WTC11 (cell line): ENCODE data around the gene KCNIP4.

ENCODE experiments used
- ATF1 ChIP-seq: sonication (generic); formaldehyde crosslinking; IDR thresholded peaks from 2 replicates; pipeline ENCODE4 v1.8.1; 2023; ENCODE audit warnings: mild to moderate bottlenecking, moderate library complexity, missing genetic modification reagents
- RORB ChIP-seq: fragments of 250-450 bp; sonication (Bioruptor Pico); IDR thresholded peaks from 2 replicates; pipeline ENCODE4 v1.9.0; 2021; ENCODE audit warnings: mild to moderate bottlenecking
- SMAD3 ChIP-seq: sonication (generic); formaldehyde crosslinking; IDR thresholded peaks from 2 replicates; pipeline ENCODE4 v1.8.0; 2022; ENCODE audit warnings: missing genetic modification reagents, mild to moderate bottlenecking, borderline replicate concordance
- ZBTB21 ChIP-seq: sonication (generic); formaldehyde crosslinking; IDR thresholded peaks from 2 replicates; pipeline ENCODE4 v1.8.1; 2023; ENCODE audit warnings: mild to moderate bottlenecking, missing genetic modification reagents, borderline replicate concordance
- TF ChIP-seq, protein P1 (sequence below): sonication (generic); formaldehyde crosslinking; IDR thresholded peaks from 2 replicates; pipeline ENCODE4 v1.8.1; 2022; ENCODE audit warnings: low read depth, missing genetic modification reagents, borderline replicate concordance
- TF ChIP-seq, protein P2 (sequence below): fragments of 200-600 bp; IDR thresholded peaks from 2 replicates; pipeline ENCODE4 v1.8.0; 2022; ENCODE audit warnings: antibody characterized with exemption
- TF ChIP-seq, protein P3 (sequence below): sonication (generic); formaldehyde crosslinking; IDR thresholded peaks from 2 replicates; pipeline ENCODE4 v1.8.0; 2022; ENCODE audit warnings: mild to moderate bottlenecking, missing genetic modification reagents
- TF ChIP-seq, protein P4 (sequence below): sonication (generic); formaldehyde crosslinking; IDR thresholded peaks from 2 replicates; pipeline ENCODE4 v1.8.0; 2022; ENCODE audit warnings: mild to moderate bottlenecking, missing genetic modification reagents
- TF ChIP-seq, protein P5 (sequence below): sonication (generic); formaldehyde crosslinking; IDR thresholded peaks from 2 replicates; pipeline ENCODE4 v1.8.1; 2023; ENCODE audit warnings: mild to moderate bottlenecking, moderate library complexity, missing genetic modification reagents

DNA sequence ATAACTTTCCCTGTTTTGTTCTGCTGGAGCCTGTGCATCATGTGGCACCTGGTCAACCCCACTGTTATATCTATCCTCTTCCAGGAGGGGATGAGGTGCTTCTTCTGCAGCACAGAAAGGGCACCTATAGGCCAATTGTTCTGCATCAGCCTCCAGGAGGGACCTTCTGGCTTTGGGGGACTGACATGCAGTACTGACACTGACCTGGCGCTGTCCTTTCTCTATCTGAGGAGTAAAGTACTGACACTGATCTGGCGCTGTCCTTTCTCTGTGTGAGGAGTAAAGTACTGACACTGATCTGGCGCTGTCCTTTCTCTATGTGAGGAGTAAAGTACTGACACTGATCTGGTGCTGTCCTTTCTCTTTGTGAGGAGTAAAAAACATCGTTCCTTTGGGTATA, 749.9 kb downstream of the KCNIP4 start:
- TF ChIP-seq, protein P1, sequence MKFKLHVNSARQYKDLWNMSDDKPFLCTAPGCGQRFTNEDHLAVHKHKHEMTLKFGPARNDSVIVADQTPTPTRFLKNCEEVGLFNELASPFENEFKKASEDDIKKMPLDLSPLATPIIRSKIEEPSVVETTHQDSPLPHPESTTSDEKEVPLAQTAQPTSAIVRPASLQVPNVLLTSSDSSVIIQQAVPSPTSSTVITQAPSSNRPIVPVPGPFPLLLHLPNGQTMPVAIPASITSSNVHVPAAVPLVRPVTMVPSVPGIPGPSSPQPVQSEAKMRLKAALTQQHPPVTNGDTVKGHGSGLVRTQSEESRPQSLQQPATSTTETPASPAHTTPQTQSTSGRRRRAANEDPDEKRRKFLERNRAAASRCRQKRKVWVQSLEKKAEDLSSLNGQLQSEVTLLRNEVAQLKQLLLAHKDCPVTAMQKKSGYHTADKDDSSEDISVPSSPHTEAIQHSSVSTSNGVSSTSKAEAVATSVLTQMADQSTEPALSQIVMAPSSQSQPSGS = no peak
- TF ChIP-seq SMAD3 (CRISPR knock-in tag) (no peak), ATF1 (CRISPR knock-in tag) (no peak), ZBTB21 (CRISPR knock-in tag) (no peak), RORB (CRISPR knock-in tag) (no peak)
- TF ChIP-seq, protein P2, sequence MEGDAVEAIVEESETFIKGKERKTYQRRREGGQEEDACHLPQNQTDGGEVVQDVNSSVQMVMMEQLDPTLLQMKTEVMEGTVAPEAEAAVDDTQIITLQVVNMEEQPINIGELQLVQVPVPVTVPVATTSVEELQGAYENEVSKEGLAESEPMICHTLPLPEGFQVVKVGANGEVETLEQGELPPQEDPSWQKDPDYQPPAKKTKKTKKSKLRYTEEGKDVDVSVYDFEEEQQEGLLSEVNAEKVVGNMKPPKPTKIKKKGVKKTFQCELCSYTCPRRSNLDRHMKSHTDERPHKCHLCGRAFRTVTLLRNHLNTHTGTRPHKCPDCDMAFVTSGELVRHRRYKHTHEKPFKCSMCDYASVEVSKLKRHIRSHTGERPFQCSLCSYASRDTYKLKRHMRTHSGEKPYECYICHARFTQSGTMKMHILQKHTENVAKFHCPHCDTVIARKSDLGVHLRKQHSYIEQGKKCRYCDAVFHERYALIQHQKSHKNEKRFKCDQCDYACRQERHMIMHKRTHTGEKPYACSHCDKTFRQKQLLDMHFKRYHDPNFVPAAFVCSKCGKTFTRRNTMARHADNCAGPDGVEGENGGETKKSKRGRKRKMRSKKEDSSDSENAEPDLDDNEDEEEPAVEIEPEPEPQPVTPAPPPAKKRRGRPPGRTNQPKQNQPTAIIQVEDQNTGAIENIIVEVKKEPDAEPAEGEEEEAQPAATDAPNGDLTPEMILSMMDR = no peak
- TF ChIP-seq, protein P3, sequence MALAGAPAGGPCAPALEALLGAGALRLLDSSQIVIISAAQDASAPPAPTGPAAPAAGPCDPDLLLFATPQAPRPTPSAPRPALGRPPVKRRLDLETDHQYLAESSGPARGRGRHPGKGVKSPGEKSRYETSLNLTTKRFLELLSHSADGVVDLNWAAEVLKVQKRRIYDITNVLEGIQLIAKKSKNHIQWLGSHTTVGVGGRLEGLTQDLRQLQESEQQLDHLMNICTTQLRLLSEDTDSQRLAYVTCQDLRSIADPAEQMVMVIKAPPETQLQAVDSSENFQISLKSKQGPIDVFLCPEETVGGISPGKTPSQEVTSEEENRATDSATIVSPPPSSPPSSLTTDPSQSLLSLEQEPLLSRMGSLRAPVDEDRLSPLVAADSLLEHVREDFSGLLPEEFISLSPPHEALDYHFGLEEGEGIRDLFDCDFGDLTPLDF (CRISPR knock-in tag) = no peak
- TF ChIP-seq, protein P4, sequence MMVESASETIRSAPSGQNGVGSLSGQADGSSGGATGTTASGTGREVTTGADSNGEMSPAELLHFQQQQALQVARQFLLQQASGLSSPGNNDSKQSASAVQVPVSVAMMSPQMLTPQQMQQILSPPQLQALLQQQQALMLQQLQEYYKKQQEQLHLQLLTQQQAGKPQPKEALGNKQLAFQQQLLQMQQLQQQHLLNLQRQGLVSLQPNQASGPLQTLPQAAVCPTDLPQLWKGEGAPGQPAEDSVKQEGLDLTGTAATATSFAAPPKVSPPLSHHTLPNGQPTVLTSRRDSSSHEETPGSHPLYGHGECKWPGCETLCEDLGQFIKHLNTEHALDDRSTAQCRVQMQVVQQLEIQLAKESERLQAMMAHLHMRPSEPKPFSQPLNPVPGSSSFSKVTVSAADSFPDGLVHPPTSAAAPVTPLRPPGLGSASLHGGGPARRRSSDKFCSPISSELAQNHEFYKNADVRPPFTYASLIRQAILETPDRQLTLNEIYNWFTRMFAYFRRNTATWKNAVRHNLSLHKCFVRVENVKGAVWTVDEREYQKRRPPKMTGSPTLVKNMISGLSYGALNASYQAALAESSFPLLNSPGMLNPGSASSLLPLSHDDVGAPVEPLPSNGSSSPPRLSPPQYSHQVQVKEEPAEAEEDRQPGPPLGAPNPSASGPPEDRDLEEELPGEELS (CRISPR knock-in tag) = no peak
- TF ChIP-seq, protein P5, sequence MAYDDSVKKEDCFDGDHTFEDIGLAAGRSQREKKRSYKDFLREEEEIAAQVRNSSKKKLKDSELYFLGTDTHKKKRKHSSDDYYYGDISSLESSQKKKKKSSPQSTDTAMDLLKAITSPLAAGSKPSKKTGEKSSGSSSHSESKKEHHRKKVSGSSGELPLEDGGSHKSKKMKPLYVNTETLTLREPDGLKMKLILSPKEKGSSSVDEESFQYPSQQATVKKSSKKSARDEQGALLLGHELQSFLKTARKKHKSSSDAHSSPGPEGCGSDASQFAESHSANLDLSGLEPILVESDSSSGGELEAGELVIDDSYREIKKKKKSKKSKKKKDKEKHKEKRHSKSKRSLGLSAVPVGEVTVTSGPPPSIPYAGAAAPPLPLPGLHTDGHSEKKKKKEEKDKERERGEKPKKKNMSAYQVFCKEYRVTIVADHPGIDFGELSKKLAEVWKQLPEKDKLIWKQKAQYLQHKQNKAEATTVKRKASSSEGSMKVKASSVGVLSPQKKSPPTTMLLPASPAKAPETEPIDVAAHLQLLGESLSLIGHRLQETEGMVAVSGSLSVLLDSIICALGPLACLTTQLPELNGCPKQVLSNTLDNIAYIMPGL (CRISPR knock-in tag) = no peak
